C4-2B (cell line): Measurements from ENCODE around the gene FFAR4.

Experiments
- CTCF ChIP-seq: fragments of 450-650 bp; conservative IDR thresholded peaks from 2 replicates; pipeline ENCODE4 v1.5.1; 2017; ENCODE audit warnings: mild to moderate bottlenecking
- ZFX ChIP-seq: fragments of 450-650 bp; IDR thresholded peaks from 2 replicates; pipeline ENCODE4 v1.6.1; 2017

GRCh38 chr10:93579985-93580711 is 13.7 kb downstream of the FFAR4 start:
- TF ChIP-seq CTCF (no peak), ZFX (no peak)
